ENCODE results near the gene GALK1.

GALK1 gene

DNA sequence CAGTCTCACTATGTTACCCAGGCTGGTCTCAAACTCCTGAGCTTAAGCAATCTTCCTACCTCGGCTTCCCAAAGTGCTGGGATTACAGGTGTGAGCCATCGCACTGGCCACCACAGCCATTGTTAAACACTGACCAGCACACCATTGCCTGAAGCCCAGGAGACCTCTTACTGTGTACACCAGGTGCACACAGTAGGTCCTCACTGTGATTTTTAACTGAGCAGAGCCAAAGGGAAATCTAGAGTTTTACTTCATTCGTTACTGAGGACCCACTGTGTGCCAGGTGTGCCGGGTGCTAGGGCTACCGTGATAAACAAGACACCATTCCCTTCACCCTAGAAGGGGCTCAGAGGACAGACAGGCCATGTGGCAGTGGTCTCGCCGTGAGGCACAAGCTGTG lies 39.5 kb downstream of the GALK1 start:
- no peak for DNase-seq (ENCODE audit: low read depth in 2 of 2)

DNA sequence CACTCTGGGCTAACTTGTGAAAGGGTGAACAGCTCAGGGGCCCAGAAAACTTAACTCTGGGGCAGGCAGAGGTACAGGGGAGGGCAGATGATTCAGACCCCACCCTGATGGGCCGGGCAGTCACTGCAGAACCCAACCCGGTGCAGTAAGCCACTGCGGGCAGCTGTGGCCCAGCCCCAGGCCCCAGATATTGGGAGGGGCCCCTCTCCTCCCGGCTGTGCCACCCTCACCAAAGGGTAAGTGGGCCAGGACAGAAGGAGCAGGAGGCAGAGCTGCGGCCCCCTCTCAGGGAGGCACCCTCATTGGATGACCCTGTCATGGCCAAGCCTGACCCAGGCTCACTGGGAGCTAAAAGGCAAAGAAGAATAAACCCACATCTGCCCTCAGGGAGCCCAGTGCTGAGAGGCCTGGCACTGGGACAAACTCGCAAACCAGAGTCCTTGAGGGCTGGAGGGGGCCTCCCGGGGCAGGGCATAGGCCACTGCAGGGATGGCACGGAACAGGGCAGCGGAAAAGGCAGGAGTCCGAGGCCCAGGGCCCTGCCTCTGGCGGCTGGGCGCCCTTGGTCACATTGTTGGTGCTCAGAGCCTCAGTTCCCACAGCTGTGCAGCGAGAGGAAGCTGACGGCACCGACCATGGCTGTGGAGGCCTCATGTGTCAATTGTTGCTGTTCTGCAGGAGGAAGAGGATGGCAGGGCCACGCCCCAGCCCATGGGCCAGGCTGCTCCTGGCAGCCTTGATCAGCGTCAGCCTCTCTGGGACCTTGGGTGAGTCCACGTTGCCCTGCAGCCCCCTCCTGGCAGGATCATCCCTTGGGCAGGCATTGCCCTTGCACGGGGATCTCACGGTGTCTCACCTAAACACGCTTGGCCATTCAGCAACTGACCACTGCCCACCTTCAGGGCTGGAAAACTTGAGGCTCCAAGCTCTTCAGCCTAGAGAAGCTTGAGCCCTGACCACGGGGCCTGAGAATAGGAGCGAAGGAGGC lies 40.7 kb downstream of the GALK1 start:
- DNase-seq (ENCODE audit: low read depth in 2 of 2): no peak

- DNase-seq (ENCODE audit: low read depth in 2 of 2): no peak
These were observed 41.6 kb downstream of the GALK1 start for GRCh38 chr17:75723171-75723930.

DNA sequence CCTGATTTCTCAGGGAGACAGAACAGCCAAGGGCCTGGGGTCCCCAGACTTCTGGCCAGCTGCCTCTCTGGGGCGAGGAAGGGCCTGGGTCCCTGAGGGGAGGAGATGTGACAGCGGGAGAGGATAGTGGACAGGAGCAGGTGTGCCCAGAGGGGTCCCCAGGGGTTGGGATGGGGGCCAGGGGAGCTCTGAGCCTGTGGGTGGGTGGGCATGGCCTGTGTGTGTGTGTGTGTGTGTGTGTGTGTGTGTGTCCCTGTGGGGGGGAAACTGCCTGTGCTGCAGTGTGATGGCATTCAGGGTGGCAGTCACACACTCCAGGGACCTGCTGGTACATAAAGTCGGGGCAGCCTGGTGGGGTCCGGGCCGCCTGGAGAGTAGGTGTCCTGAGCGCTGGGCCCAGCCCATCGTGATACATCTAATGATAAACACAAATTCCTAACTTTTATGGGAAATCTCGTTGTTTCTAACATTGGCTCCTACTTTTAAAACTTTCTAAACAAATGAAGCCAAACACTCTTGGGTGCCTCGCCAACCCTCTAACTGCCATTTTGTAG lies 42.4 kb downstream of the GALK1 start:
- DNase-seq (ENCODE audit: low read depth in 2 of 2): no peak

DNA sequence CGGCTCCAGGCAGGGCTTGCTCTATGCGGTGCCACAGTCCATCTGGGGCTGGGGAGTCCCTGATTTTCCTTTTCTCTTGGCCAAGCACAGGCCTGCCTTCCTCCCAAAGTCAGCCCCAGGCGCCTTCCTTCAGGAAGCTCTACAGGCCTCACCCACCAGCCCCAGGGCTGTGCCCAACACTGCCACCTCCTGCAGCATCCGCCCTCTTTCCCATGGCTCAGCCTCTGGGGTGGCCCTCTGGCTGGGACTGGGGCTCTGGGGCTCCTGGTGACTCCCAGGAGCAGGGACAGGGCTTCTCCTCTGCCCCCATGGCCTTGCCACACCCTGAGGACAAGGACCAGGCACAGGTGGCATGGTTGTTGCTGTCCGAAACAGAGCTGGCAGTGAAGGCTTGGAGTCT lies 42.9 kb downstream of the GALK1 start:
- DNase-seq (ENCODE audit: low read depth in 2 of 2): no peak

DNA sequence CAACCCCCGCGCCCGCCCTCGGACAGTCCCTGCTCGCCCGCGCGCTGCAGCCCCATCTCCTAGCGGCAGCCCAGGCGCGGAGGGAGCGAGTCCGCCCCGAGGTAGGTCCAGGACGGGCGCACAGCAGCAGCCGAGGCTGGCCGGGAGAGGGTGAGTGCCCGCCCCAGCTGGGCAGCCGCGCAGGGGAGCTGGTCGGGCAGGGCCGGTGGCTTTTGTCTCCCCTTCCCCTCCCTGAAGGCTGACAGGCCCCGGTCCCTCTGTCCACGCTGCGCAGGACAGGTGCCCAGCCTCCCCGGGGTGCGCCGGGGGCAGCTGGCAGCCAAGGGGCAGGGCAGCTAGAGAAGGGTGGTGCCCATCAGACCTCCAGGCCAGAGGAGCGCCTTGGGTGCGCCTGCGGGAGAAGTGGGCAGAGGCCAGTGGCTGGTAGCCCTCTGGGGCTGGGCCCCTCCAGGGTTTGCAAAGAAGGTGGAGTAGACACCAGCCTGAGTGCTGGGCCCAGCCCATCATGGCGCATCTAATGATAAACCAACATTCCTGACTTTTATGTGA lies 43.5 kb downstream of the GALK1 start:
- DNase-seq (ENCODE audit: low read depth in 2 of 2): no peak

GRCh38 chr17:75720656-75721462 lies 44.1 kb downstream of the GALK1 start, which contains the start of gene ITGB4:
TSS of gene ITGB4 (plus strand) at chr17:75721459. CDS start at chr17:75724704, 3,245 bp downstream.
- peak; percentile 12 to 26 for DNase-seq (ENCODE audit: low read depth in 2 of 2)

GRCh38 chr17:75719732-75720131 lies 45.3 kb downstream of the GALK1 start:
- DNase-seq (ENCODE audit: low read depth in 2 of 2): no peak

DNA sequence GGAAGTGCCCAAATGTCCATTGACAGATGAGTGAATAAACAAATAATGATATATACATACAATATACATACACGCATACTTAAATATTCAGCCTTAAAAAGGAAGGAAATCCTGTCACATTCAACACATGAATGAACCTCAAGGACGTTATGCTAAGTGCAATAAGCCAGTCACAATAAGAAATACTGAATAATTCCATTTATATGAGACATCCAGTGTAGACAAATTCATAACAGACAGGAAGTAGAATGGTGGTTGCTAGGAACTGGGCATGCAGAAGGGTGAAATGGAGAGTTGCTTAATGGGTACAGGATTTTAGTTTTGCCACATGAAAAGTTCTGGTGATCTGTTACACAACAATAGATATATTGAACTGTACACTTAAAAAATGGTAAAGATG lies 52.5 kb downstream of the GALK1 start:
- DNase-seq (ENCODE audit: low read depth in 2 of 2): no peak
